CD4-positive, alpha-beta T cell (primary cell): ENCODE measurements around the gene JAZF1. TPM values are rescaled to one million over a fixed set of nuclear protein-coding genes. Genes with fewer than 3 reads are reported as not detected.

ENCODE experiments used
- ATAC-seq: fragments of 200-7000 bp; cut with Tn5 transposase; one replicate; pipeline ENCODE4 v1.10.0; 2022; ENCODE audit warnings: mild to moderate bottlenecking; ENCODE audit not compliant: poor library complexity
- CTCF ChIA-PET: fragments of 350-600 bp; sonication (Branson Sonifier 250); formaldehyde crosslinking; loops from one replicate; lab custom pipeline; 2021; ENCODE audit warnings: antibody characterized with exemption, inconsistent platforms; lab: Charles Lee
- POLR2A ChIA-PET: fragments of 350-600 bp; sonication (Branson Sonifier 250); formaldehyde crosslinking; loops from one replicate; lab custom pipeline; 2021; ENCODE audit warnings: antibody characterized with exemption, inconsistent platforms; lab: Charles Lee
- DNase-seq, 14 experiments: peaks; one replicate each; pipeline ENCODE4 v3.0.0-alpha.2; 2013 to 2020; ENCODE audit warnings: mixed read lengths in 2 of 14
- H3K27ac ChIP-seq, 2 donors: one replicate each; pipeline versions ENCODE4 v1.5.1 to v1.7.0; 2013; ENCODE audit warnings: low read length in 2 of 2, low read depth in 1 of 2, mild to moderate bottlenecking in 1 of 2
- H3K27me3 ChIP-seq, 2 experiments: 1 replicate in 1 of 2; 2 replicates in 1 of 2; pipeline versions ENCODE4 v1.6.1 to v1.7.0; 2013; ENCODE audit warnings: low read length in 2 of 2, control low read depth in 1 of 2, mild to moderate bottlenecking in 1 of 2, moderate library complexity in 1 of 2; ENCODE audit not compliant: insufficient read depth in 2 of 2, control insufficient read depth in 1 of 2
- H3K36me3 ChIP-seq: one replicate; pipeline ENCODE4 v1.6.1; 2013; ENCODE audit warnings: low read length, control low read depth; ENCODE audit not compliant: insufficient read depth
- H3K4me1 ChIP-seq: one replicate; pipeline ENCODE4 v1.6.1; 2013; ENCODE audit warnings: low read length, control low read depth; ENCODE audit not compliant: insufficient read depth
- H3K4me3 ChIP-seq: one replicate; pipeline ENCODE4 v1.5.1; 2013; ENCODE audit warnings: mild to moderate bottlenecking, low read length, moderate library complexity
- H3K9me3 ChIP-seq, 2 experiments: 1 replicate in 1 of 2; 2 replicates in 1 of 2; pipeline versions ENCODE4 v1.6.1 to v1.7.0; 2013; ENCODE audit warnings: low read length in 2 of 2, mild to moderate bottlenecking in 2 of 2, control low read depth in 1 of 2, moderate library complexity in 1 of 2; ENCODE audit not compliant: control insufficient read depth in 1 of 2, insufficient read depth in 1 of 2
- H3K27ac Mint-ChIP-seq: one replicate; pipeline ENCODE4 v1.8.0; 2020; ENCODE audit warnings: mixed read lengths
- H3K27me3 Mint-ChIP-seq: one replicate; pipeline ENCODE4 v1.8.0; 2021; ENCODE audit warnings: mixed read lengths
- H3K36me3 Mint-ChIP-seq: one replicate; pipeline ENCODE4 v1.8.0; 2021; ENCODE audit warnings: low read depth, mixed read lengths
- H3K4me1 Mint-ChIP-seq: one replicate; pipeline ENCODE4 v1.8.0; 2021; ENCODE audit warnings: low read depth, mixed read lengths
- H3K4me3 Mint-ChIP-seq: one replicate; pipeline ENCODE4 v1.8.0; 2020; ENCODE audit warnings: mild to moderate bottlenecking, mixed read lengths
- H3K9me3 Mint-ChIP-seq: one replicate; pipeline ENCODE4 v1.8.0; 2020; ENCODE audit warnings: mixed read lengths
- intact Hi-C, 2 experiments: fragments of 100-400 bp; cut with DNase I in 1 of 2; cut with micrococcal nuclease in 1 of 2; formaldehyde crosslinking; loops; one replicate each; pipeline versions ENCODE4 v1.15.1 to v1.9.0; 2023 to 2025; cut with DNase I, micrococcal nuclease
- total RNA-seq, 174 experiments: library from RNA in 2 of 174; stranded (reverse) in 2 of 174; gene quantifications; one replicate each; pipeline ENCODE4 v1.2.3 and lab custom pipeline; 2021 to 2026
- TF ChIP-seq, protein P1 (sequence below): fragments of 200-600 bp; IDR thresholded peaks from one replicate; pipeline ENCODE4 v1.8.0; 2022; ENCODE audit warnings: antibody characterized with exemption, mild to moderate bottlenecking

JAZF1 gene
- total RNA-seq, 2 experiments from 2014 or later: 9.9 to 11.1 TPM

DNA sequence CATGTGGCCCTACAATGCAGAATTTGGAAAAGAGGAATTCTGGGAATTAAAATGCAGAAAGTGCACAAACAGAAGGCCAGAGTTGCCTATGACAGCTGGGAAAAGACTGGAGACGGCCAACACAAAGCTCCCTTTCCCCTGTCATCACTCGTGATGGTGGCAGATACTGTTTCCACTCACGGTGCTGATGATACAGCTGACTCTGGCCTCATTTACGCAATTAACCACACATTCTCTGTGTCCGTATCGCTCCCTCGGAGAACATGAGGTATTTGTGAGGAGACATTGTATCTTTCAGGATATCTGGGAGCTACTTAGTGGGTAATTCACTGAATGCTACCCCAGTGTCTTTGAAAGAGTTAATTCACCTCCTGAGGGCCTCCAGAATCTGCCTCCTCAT lies 267.8 kb downstream of the JAZF1 start:
- DNase-seq: no peak
- no peaks in the 10 kb centered on the region for H3K4me1 Mint-ChIP-seq
- ChIA-PET POLR2A (no interaction called here), CTCF (no interaction called here)
- no peaks in the 10 kb centered on the region for H3K27me3 Mint-ChIP-seq
- no peak for ATAC-seq
- Histone ChIP-seq H3K27me3 (no peaks in the 10 kb centered on the region), H3K9me3 (peaks cover 0 to 4% of the 10 kb centered on the region in 2 experiments), H3K4me1 (no peaks in the 10 kb centered on the region), H3K4me3 (no peak overlapping the region), H3K27ac (no peak overlapping the region), H3K36me3 (no peaks in the 10 kb centered on the region)
- no peaks in the 10 kb centered on the region for H3K36me3 Mint-ChIP-seq
- no peak overlapping the region for H3K27ac Mint-ChIP-seq
- TF ChIP-seq, protein P1, sequence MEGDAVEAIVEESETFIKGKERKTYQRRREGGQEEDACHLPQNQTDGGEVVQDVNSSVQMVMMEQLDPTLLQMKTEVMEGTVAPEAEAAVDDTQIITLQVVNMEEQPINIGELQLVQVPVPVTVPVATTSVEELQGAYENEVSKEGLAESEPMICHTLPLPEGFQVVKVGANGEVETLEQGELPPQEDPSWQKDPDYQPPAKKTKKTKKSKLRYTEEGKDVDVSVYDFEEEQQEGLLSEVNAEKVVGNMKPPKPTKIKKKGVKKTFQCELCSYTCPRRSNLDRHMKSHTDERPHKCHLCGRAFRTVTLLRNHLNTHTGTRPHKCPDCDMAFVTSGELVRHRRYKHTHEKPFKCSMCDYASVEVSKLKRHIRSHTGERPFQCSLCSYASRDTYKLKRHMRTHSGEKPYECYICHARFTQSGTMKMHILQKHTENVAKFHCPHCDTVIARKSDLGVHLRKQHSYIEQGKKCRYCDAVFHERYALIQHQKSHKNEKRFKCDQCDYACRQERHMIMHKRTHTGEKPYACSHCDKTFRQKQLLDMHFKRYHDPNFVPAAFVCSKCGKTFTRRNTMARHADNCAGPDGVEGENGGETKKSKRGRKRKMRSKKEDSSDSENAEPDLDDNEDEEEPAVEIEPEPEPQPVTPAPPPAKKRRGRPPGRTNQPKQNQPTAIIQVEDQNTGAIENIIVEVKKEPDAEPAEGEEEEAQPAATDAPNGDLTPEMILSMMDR: no peak
- H3K9me3 Mint-ChIP-seq: no peaks in the 10 kb centered on the region
- intact Hi-C loops: no loop called here
- no peak overlapping the region for H3K4me3 Mint-ChIP-seq

DNA sequence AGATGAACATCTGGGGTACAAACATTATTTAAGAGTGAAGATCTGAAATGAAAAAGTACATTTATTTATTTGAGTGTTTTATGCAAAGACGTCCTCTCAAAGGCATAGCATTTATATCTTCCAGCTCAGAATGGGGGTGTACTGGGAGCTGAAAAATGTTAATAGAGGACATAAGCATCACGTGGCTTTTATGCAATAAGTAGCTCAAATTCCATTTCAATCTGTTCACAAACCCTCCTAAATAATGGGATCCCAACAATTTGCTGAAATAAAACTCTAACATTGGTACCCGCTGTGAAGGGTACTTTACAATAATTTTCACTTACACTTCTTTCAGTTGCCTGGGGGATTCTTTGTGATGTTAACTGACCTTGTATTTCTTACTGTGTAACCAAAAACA lies 268.7 kb downstream of the JAZF1 start:
- TF ChIP-seq, protein P1: no peak
- POLR2A ChIA-PET: no interaction called here
- no peaks in the 10 kb centered on the region for H3K9me3 Mint-ChIP-seq
- Histone ChIP-seq H3K27ac (no peak overlapping the region), H3K27me3 (no peaks in the 10 kb centered on the region), H3K4me1 (no peaks in the 10 kb centered on the region), H3K36me3 (no peaks in the 10 kb centered on the region), H3K4me3 (no peak overlapping the region), H3K9me3 (peaks cover 0 to 3% of the 10 kb centered on the region in 2 experiments)
- no peak overlapping the region for H3K27ac Mint-ChIP-seq
- H3K4me3 Mint-ChIP-seq: no peak overlapping the region
- intact Hi-C loops: no loop called here
- no peaks in the 10 kb centered on the region for H3K36me3 Mint-ChIP-seq
- no peak for ATAC-seq
- CTCF ChIA-PET: interaction anchor here (0.9 kb wide), 1 partner anchor 9 kb away, joined by 3 read pairs; no protein-coding TSS in a partner anchor
- DNase-seq: no peak
- H3K4me1 Mint-ChIP-seq: no peaks in the 10 kb centered on the region
- H3K27me3 Mint-ChIP-seq: no peaks in the 10 kb centered on the region

DNA sequence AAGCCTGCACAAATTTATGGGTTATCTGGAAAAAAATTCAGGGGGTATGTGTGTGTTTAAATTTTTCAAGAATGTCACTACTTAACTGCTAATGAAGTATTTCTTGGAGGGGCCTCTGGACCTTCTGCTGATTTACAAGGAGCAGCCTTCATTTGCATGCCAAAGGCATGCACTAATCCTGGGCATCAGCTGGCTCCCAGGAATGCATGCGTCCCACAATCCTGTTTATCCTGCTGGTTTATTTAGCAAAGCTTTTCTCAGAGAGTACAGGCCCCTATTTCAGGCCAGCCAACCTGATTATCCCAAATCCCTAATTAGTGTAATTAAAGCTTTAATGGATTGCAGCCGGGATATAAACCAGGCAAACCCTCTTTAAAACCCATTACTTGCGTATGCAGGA lies 270.3 kb downstream of the JAZF1 start:
- Histone ChIP-seq H3K36me3 (no peaks in the 10 kb centered on the region), H3K9me3 (no peaks in the 10 kb centered on the region), H3K27ac (no peak overlapping the region), H3K27me3 (no peaks in the 10 kb centered on the region), H3K4me1 (no peaks in the 10 kb centered on the region), H3K4me3 (no peak overlapping the region)
- H3K27me3 Mint-ChIP-seq: no peaks in the 10 kb centered on the region
- no peak for ATAC-seq
- no peaks in the 10 kb centered on the region for H3K9me3 Mint-ChIP-seq
- intact Hi-C loops: no loop called here
- ChIA-PET POLR2A (no interaction called here), CTCF (no interaction called here)
- H3K36me3 Mint-ChIP-seq: no peaks in the 10 kb centered on the region
- no peak for DNase-seq
- no peak overlapping the region for H3K4me3 Mint-ChIP-seq
- H3K4me1 Mint-ChIP-seq: no peaks in the 10 kb centered on the region
- no peak overlapping the region for H3K27ac Mint-ChIP-seq
- TF ChIP-seq, protein P1: no peak
